Mesendoderm (in vitro differentiated cells): ENCODE data around the gene GALNT15.

Source experiments
- DNase-seq: peaks from one replicate; pipeline ENCODE4 v3.0.0; 2013
- H2AK5ac ChIP-seq: 2 replicates; pipeline ENCODE4 v1.6.1; 2013; ENCODE audit warnings: low read length, inconsistent platforms
- H2BK120ac ChIP-seq: 2 replicates; pipeline ENCODE4 v1.6.1; 2013; ENCODE audit warnings: low read depth, mild to moderate bottlenecking, low read length, moderate library complexity, mixed read lengths
- H2BK15ac ChIP-seq: replicated peaks from 2 replicates; pipeline ENCODE4 v1.6.1; 2013; ENCODE audit warnings: low read depth, mild to moderate bottlenecking, moderate library complexity
- H2BK5ac ChIP-seq: 2 replicates; pipeline ENCODE4 v1.6.1; 2013; ENCODE audit warnings: low read length, inconsistent platforms
- H3K18ac ChIP-seq: 2 replicates; pipeline ENCODE4 v1.6.1; 2013; ENCODE audit warnings: mild to moderate bottlenecking, low read length, mixed read lengths
- H3K23ac ChIP-seq: one replicate; pipeline ENCODE4 v1.6.1; 2013; ENCODE audit warnings: low read length
- H3K27ac ChIP-seq: 2 replicates; pipeline ENCODE4 v1.5.1; 2013; ENCODE audit warnings: low read depth, mild to moderate bottlenecking, inconsistent platforms, low read length, moderate library complexity
- H3K27me3 ChIP-seq: 2 replicates; pipeline ENCODE4 v1.6.1; 2013; ENCODE audit warnings: low read length, control low read depth, mild to moderate bottlenecking, inconsistent platforms; ENCODE audit not compliant: insufficient read depth, poor library complexity
- H3K36me3 ChIP-seq: 2 replicates; pipeline ENCODE4 v1.6.1; 2013; ENCODE audit warnings: low read length, inconsistent platforms; ENCODE audit not compliant: control insufficient read depth, insufficient read depth
- H3K4ac ChIP-seq: one replicate; pipeline ENCODE4 v1.6.1; 2013; ENCODE audit warnings: low read depth, mild to moderate bottlenecking, low read length, moderate library complexity
- H3K4me1 ChIP-seq: 2 replicates; pipeline ENCODE4 v1.6.1; 2013; ENCODE audit warnings: low read depth, low read length, inconsistent platforms; ENCODE audit not compliant: control insufficient read depth
- H3K4me2 ChIP-seq: 2 replicates; pipeline ENCODE4 v1.6.1; 2013; ENCODE audit warnings: low read length
- H3K4me3 ChIP-seq: 2 replicates; pipeline ENCODE4 v1.5.1; 2013; ENCODE audit warnings: mild to moderate bottlenecking, low read length
- H3K56ac ChIP-seq: one replicate; pipeline ENCODE4 v1.6.1; 2013; ENCODE audit warnings: low read length
- H3K79me1 ChIP-seq: 2 replicates; pipeline ENCODE4 v1.6.1; 2013; ENCODE audit warnings: low read length, inconsistent platforms
- H3K79me2 ChIP-seq: 2 replicates; pipeline ENCODE4 v1.6.1; 2013; ENCODE audit warnings: mild to moderate bottlenecking, low read length; ENCODE audit not compliant: control insufficient read depth, insufficient read depth
- H3K9ac ChIP-seq: 2 replicates; pipeline ENCODE4 v1.6.1; 2013; ENCODE audit warnings: low read length, inconsistent platforms
- H4K5ac ChIP-seq: one replicate; pipeline ENCODE4 v1.6.1; 2013; ENCODE audit warnings: low read length
- H4K8ac ChIP-seq: one replicate; pipeline ENCODE4 v1.6.1; 2013; ENCODE audit warnings: low read depth, mild to moderate bottlenecking, control low read depth, low read length, moderate library complexity
- WGBS: extraction: QIAGEN DNeasy Blood & Tissue Kit; methylation state at CpG from one replicate; pipeline ENCODE4 v1.1.7; 2013; ENCODE audit warnings: low lambda C conversion rate, missing lambda C conversion rate; ENCODE audit not compliant: insufficient coverage; ENCODE audit errors: extremely low coverage; 5-methylcytosine and 5-hydroxymethylcytosine counted together

Gene GALNT15

GRCh38 chr3:16179771-16180736 lies 5.6 kb downstream of the GALNT15 start:
- Histone ChIP-seq H2BK5ac (no peak overlapping the region), H3K79me1 (no peaks in the 10 kb centered on the region), H3K9ac (no peak overlapping the region), H3K23ac (no peak overlapping the region), H4K5ac (no peak overlapping the region), H3K4me1 (no peaks in the 10 kb centered on the region), H3K56ac (no peak overlapping the region), H3K4ac (no peak overlapping the region), H3K36me3 (no peaks in the 10 kb centered on the region), H3K27ac (no peak overlapping the region), H4K8ac (no peak overlapping the region), H3K18ac (no peak overlapping the region), H3K79me2 (no peaks in the 10 kb centered on the region), H3K4me3 (no peak overlapping the region), H2BK15ac (no peak overlapping the region), H3K4me2 (no peak overlapping the region), H2BK120ac (no peak overlapping the region), H2AK5ac (no peak overlapping the region), H3K27me3 (no peaks in the 10 kb centered on the region)
- no peak for DNase-seq
- no CpG with 5 or more reads among the region's 15 CpGs for WGBS

- DNase-seq: no peak
- no peak overlapping the region for H4K8ac ChIP-seq
- no peak overlapping the region for H3K23ac ChIP-seq
- no peak overlapping the region for H3K27ac ChIP-seq
- H3K9ac ChIP-seq: no peak overlapping the region
- H3K56ac ChIP-seq: no peak overlapping the region
- H3K4me3 ChIP-seq: no peak overlapping the region
- H3K4ac ChIP-seq: no peak overlapping the region
- H2BK120ac ChIP-seq: no peak overlapping the region
- H2BK15ac ChIP-seq: no peak overlapping the region
- no peaks in the 10 kb centered on the region for H3K79me2 ChIP-seq
- H2AK5ac ChIP-seq: no peak overlapping the region
- H3K27me3 ChIP-seq: no peaks in the 10 kb centered on the region
- no peak overlapping the region for H2BK5ac ChIP-seq
- no peaks in the 10 kb centered on the region for H3K79me1 ChIP-seq
- no peaks in the 10 kb centered on the region for H3K36me3 ChIP-seq
- H3K4me1 ChIP-seq: no peaks in the 10 kb centered on the region
- no peak overlapping the region for H4K5ac ChIP-seq
- H3K18ac ChIP-seq: no peak overlapping the region
- H3K4me2 ChIP-seq: no peak overlapping the region
- no CpG with 5 or more reads among the region's 3 CpGs for WGBS
These were observed 6.3 kb downstream of the GALNT15 start for GRCh38 chr3:16180737-16181134.

GRCh38 chr3:16181361-16181760 lies 6.9 kb downstream of the GALNT15 start:
- no peaks in the 10 kb centered on the region for H3K79me1 ChIP-seq
- no peak overlapping the region for H3K27ac ChIP-seq
- no peak overlapping the region for H3K18ac ChIP-seq
- no peak overlapping the region for H3K56ac ChIP-seq
- no peak overlapping the region for H2BK15ac ChIP-seq
- no peaks in the 10 kb centered on the region for H3K4me1 ChIP-seq
- no peak overlapping the region for H3K4me3 ChIP-seq
- no peak overlapping the region for H4K5ac ChIP-seq
- no peak overlapping the region for H4K8ac ChIP-seq
- WGBS: no CpG with 5 or more reads among the region's 6 CpGs
- no peak overlapping the region for H2BK5ac ChIP-seq
- no peaks in the 10 kb centered on the region for H3K79me2 ChIP-seq
- no peak overlapping the region for H3K9ac ChIP-seq
- H3K36me3 ChIP-seq: no peaks in the 10 kb centered on the region
- no peak overlapping the region for H3K4me2 ChIP-seq
- no peak overlapping the region for H3K4ac ChIP-seq
- H3K27me3 ChIP-seq: no peaks in the 10 kb centered on the region
- H2AK5ac ChIP-seq: no peak overlapping the region
- H3K23ac ChIP-seq: no peak overlapping the region
- no peak overlapping the region for H2BK120ac ChIP-seq
- no peak for DNase-seq

- H2AK5ac ChIP-seq: no peak overlapping the region
- H3K4me1 ChIP-seq: no peaks in the 10 kb centered on the region
- H4K5ac ChIP-seq: no peak overlapping the region
- H3K27ac ChIP-seq: no peak overlapping the region
- H3K79me1 ChIP-seq: no peaks in the 10 kb centered on the region
- no peak overlapping the region for H2BK120ac ChIP-seq
- no peak overlapping the region for H4K8ac ChIP-seq
- DNase-seq: no peak
- no peak overlapping the region for H3K18ac ChIP-seq
- H3K4ac ChIP-seq: no peak overlapping the region
- no peak overlapping the region for H3K23ac ChIP-seq
- H2BK5ac ChIP-seq: no peak overlapping the region
- no peak overlapping the region for H3K4me2 ChIP-seq
- no peaks in the 10 kb centered on the region for H3K27me3 ChIP-seq
- no peaks in the 10 kb centered on the region for H3K36me3 ChIP-seq
- no peak overlapping the region for H3K56ac ChIP-seq
- no peaks in the 10 kb centered on the region for H3K79me2 ChIP-seq
- whole genome bisulfite sequencing: no CpG with 5 or more reads among the region's 2 CpGs
- no peak overlapping the region for H2BK15ac ChIP-seq
- H3K9ac ChIP-seq: no peak overlapping the region
- H3K4me3 ChIP-seq: no peak overlapping the region
These were observed 7.7 kb downstream of the GALNT15 start for GRCh38 chr3:16182183-16182582.

GRCh38 chr3:16182612-16183011 lies 8.1 kb downstream of the GALNT15 start:
- no CpG with 5 or more reads among the region's 5 CpGs for WGBS
- no peaks in the 10 kb centered on the region for H3K36me3 ChIP-seq
- no peak overlapping the region for H4K5ac ChIP-seq
- H3K4me3 ChIP-seq: no peak overlapping the region
- H3K4me2 ChIP-seq: no peak overlapping the region
- no peaks in the 10 kb centered on the region for H3K79me2 ChIP-seq
- no peak overlapping the region for H2BK15ac ChIP-seq
- no peak overlapping the region for H3K18ac ChIP-seq
- H2AK5ac ChIP-seq: no peak overlapping the region
- H3K27ac ChIP-seq: no peak overlapping the region
- no peak overlapping the region for H3K9ac ChIP-seq
- no peak overlapping the region for H2BK5ac ChIP-seq
- H3K4me1 ChIP-seq: no peaks in the 10 kb centered on the region
- no peaks in the 10 kb centered on the region for H3K27me3 ChIP-seq
- H4K8ac ChIP-seq: no peak overlapping the region
- no peak overlapping the region for H3K23ac ChIP-seq
- no peaks in the 10 kb centered on the region for H3K79me1 ChIP-seq
- no peak overlapping the region for H3K56ac ChIP-seq
- H2BK120ac ChIP-seq: no peak overlapping the region
- no peak overlapping the region for H3K4ac ChIP-seq
- DNase-seq: no peak
